Bronchial epithelial cell (primary cell): Measurements from ENCODE around the gene ARL5C. TPM values are rescaled to one million over a fixed set of nuclear protein-coding genes. Genes with fewer than 3 reads are reported as not detected.

Source experiments
- DNase-seq: peaks from one replicate; pipeline ENCODE4 v3.0.0-alpha.2; 2010; ENCODE audit warnings: low read depth
- FAIRE-seq: peaks from 2 replicates; lab custom pipeline; 2011; peaks lifted over from hg19 to GRCh38; lab: Jason Lieb, UNC
- H3K27me3 ChIP-seq: 2 replicates; pipeline ENCODE4 v1.5.1; 2011; ENCODE audit warnings: low read length; ENCODE audit not compliant: control insufficient read depth, insufficient read depth
- H3K36me3 ChIP-seq: 2 replicates; pipeline ENCODE4 v1.5.1; 2011; ENCODE audit warnings: low read length; ENCODE audit not compliant: control insufficient read depth, insufficient read depth
- H3K4me3 ChIP-seq: 2 replicates; pipeline ENCODE4 v1.5.1; 2011; ENCODE audit warnings: mild to moderate bottlenecking, low read depth, low read length, control low read depth
- CTCF ChIP-seq: IDR thresholded peaks from 2 replicates; pipeline ENCODE4 v1.5.1; 2011; ENCODE audit warnings: mild to moderate bottlenecking, moderate library complexity, low read length, control low read depth, inconsistent platforms; ENCODE audit not compliant: insufficient read depth, severe bottlenecking
- total RNA-seq: library from RNA; depleted of rRNA; stranded (reverse); fragments of >200 nt; gene quantifications from 2 replicates; pipeline ENCODE4 v1.2.1, GENCODE V29; 2014

Gene ARL5C
- total RNA-seq, 1 donor from 2014 or later, result not detected

- Histone ChIP-seq H3K27me3 (no peaks in the 10 kb centered on the region), H3K36me3 (peaks cover 25% of the 10 kb centered on the region), H3K4me3 (no peak overlapping the region)
- FAIRE-seq (peak; percentile 80), DNase-seq (no peak)
- no peak for TF ChIP-seq CTCF
These were observed 17.8 kb upstream of the ARL5C start for GRCh38 chr17:39183720-39184119.

- FAIRE-seq (no peak), DNase-seq (no peak)
- Histone ChIP-seq H3K4me3 (no peak overlapping the region), H3K36me3 (peaks cover 25% of the 10 kb centered on the region), H3K27me3 (no peaks in the 10 kb centered on the region)
- no peak for TF ChIP-seq CTCF
These were observed 17.1 kb upstream of the ARL5C start for GRCh38 chr17:39183045-39183444.

- FAIRE-seq (no peak), DNase-seq (no peak)
- peaks cover 25% of the 10 kb centered on the region for H3K36me3 ChIP-seq
- TF ChIP-seq CTCF, result no peak
- no peaks in the 10 kb centered on the region for H3K27me3 ChIP-seq
- no peak overlapping the region for H3K4me3 ChIP-seq
These were observed 15.3 kb upstream of the ARL5C start for GRCh38 chr17:39181303-39181702.

GRCh38 chr17:39178536-39178935, 12.6 kb upstream of the ARL5C start:
- FAIRE-seq, result no peak
- TF ChIP-seq CTCF, result no peak
- peaks cover 13% of the 10 kb centered on the region for H3K36me3 ChIP-seq
- peak; percentile 61 for DNase-seq
- no peak overlapping the region for H3K4me3 ChIP-seq
- H3K27me3 ChIP-seq, result no peaks in the 10 kb centered on the region

GRCh38 chr17:39177256-39177655, 11.3 kb upstream of the ARL5C start:
- DNase-seq (no peak), FAIRE-seq (no peak)
- no peak for TF ChIP-seq CTCF
- peaks cover 9% of the 10 kb centered on the region for H3K36me3 ChIP-seq
- H3K27me3 ChIP-seq, result no peaks in the 10 kb centered on the region
- no peak overlapping the region for H3K4me3 ChIP-seq

GRCh38 chr17:39175695-39176093, 9.7 kb upstream of the ARL5C start:
- TF ChIP-seq CTCF, result no peak
- DNase-seq (peak; percentile 21), FAIRE-seq (no peak)
- Histone ChIP-seq H3K27me3 (no peaks in the 10 kb centered on the region), H3K4me3 (no peak overlapping the region), H3K36me3 (peaks cover 9% of the 10 kb centered on the region)
